Neural cell (in vitro differentiated cells): ENCODE results near the gene AKR7A2. TPM values are rescaled to one million over a fixed set of nuclear protein-coding genes. Genes with fewer than 3 reads are reported as not detected.
"Not testable (repeated sequence)": the region's sequence is repeated elsewhere in the genome, so short reads cannot be mapped to it uniquely, and the experiment has no call there.

Experiments used
- H2AFZ ChIP-seq: fragments of 200-600, 300-800 bp; sonication (generic), shearing (Covaris generic); 2 replicates; pipeline ENCODE4 v1.6.0; 2014; ENCODE audit warnings: low read depth, mild to moderate bottlenecking, antibody characterized with exemption, low read length, moderate library complexity
- H3F3A ChIP-seq: fragments of 200-600 bp; shearing (Covaris generic); 2 replicates; pipeline ENCODE4 v1.6.1; 2016; ENCODE audit warnings: mild to moderate bottlenecking, moderate library complexity, mixed read lengths, antibody characterized with exemption, low read length; ENCODE audit not compliant: insufficient read depth, poor library complexity, severe bottlenecking
- H3K27ac ChIP-seq: fragments of 200-600, 300-800 bp; sonication (generic), shearing (Covaris generic); 2 replicates; pipeline ENCODE4 v1.5.1; 2014; ENCODE audit warnings: mild to moderate bottlenecking, low read length, moderate library complexity
- H3K27me3 ChIP-seq: fragments of 300-800, 200-600 bp; sonication (generic), shearing (Covaris generic); 2 replicates; pipeline ENCODE4 v1.6.0; 2014; ENCODE audit warnings: mild to moderate bottlenecking, low read depth, low read length, moderate library complexity; ENCODE audit not compliant: insufficient read depth
- H3K36me3 ChIP-seq: fragments of 300-800, 200-600 bp; sonication (generic), shearing (Covaris generic); 2 replicates; pipeline ENCODE4 v1.5.1; 2014; ENCODE audit warnings: mild to moderate bottlenecking, antibody characterized with exemption, low read length, moderate library complexity; ENCODE audit not compliant: insufficient read depth
- H3K4me2 ChIP-seq: fragments of 300-800, 200-600 bp; sonication (generic), shearing (Covaris generic); 2 replicates; pipeline ENCODE4 v1.6.0; 2014; ENCODE audit warnings: mild to moderate bottlenecking, low read length
- H3K4me3 ChIP-seq: fragments of 300-800, 200-600 bp; sonication (generic), shearing (Covaris generic); 2 replicates; pipeline ENCODE4 v1.5.1; 2014; ENCODE audit warnings: mild to moderate bottlenecking, low read length, moderate library complexity
- H3K79me2 ChIP-seq: fragments of 200-600 bp; shearing (Covaris generic); replicated peaks from 2 replicates; pipeline ENCODE4 v1.6.0; 2014; ENCODE audit warnings: mild to moderate bottlenecking, low read length, moderate library complexity; ENCODE audit not compliant: insufficient read depth
- H3K9ac ChIP-seq: fragments of 300-800, 200-600 bp; sonication (generic), shearing (Covaris generic); 2 replicates; pipeline ENCODE4 v1.6.1; 2016; ENCODE audit warnings: mild to moderate bottlenecking, low read length, mixed read lengths
- H3K9me2 ChIP-seq: fragments of 200-600 bp; shearing (Covaris generic); 2 replicates; pipeline ENCODE4 v1.6.1; 2016; ENCODE audit warnings: mild to moderate bottlenecking, low read length, mixed read lengths; ENCODE audit not compliant: insufficient read depth
- H3K9me3 ChIP-seq: fragments of 200-600, 300-800 bp; sonication (generic), shearing (Covaris generic); 2 replicates; pipeline ENCODE4 v1.6.1; 2016; ENCODE audit warnings: mild to moderate bottlenecking, mixed run types, low read length, moderate library complexity, mixed read lengths
- H4K20me1 ChIP-seq: fragments of 200-600 bp; shearing (Covaris generic); 2 replicates; pipeline ENCODE4 v1.6.1; 2016; ENCODE audit warnings: mild to moderate bottlenecking, mixed run types; ENCODE audit not compliant: insufficient read depth
- CTCF ChIP-seq: fragments of 450-650 bp; IDR thresholded peaks from 2 replicates; pipeline ENCODE4 v1.5.1; 2014; ENCODE audit warnings: antibody characterized with exemption, mild to moderate bottlenecking, moderate library complexity; ENCODE audit not compliant: poor library complexity, severe bottlenecking
- EP300 ChIP-seq: fragments of 450-650 bp; conservative IDR thresholded peaks from 2 replicates; pipeline ENCODE4 v1.6.1; 2014; ENCODE audit warnings: antibody characterized with exemption, mild to moderate bottlenecking, moderate library complexity; ENCODE audit not compliant: poor library complexity, severe bottlenecking
- EZH2 ChIP-seq: fragments of 200-600, 300-800 bp; shearing (Covaris generic), sonication (generic); IDR thresholded peaks from 2 replicates; pipeline ENCODE4 v1.6.1; 2014; ENCODE audit warnings: antibody characterized with exemption, low read length, borderline replicate concordance, mild to moderate bottlenecking; ENCODE audit not compliant: insufficient read depth, poor library complexity, severe bottlenecking
- MXI1 ChIP-seq: fragments of 450-650 bp; conservative IDR thresholded peaks from 2 replicates; pipeline ENCODE4 v1.6.1; 2014; ENCODE audit warnings: antibody characterized with exemption, mild to moderate bottlenecking; ENCODE audit not compliant: poor library complexity, severe bottlenecking
- POLR2AphosphoS5 ChIP-seq: IDR thresholded peaks from 2 replicates; pipeline ENCODE4 v1.6.1; 2012
- RAD21 ChIP-seq: fragments of 450-650 bp; conservative IDR thresholded peaks from 2 replicates; pipeline ENCODE4 v1.6.1; 2014; ENCODE audit warnings: antibody characterized with exemption, mild to moderate bottlenecking, moderate library complexity
- REST ChIP-seq: IDR thresholded peaks from 2 replicates; pipeline ENCODE4 v1.6.1; 2012; ENCODE audit warnings: borderline replicate concordance
- SMC3 ChIP-seq: fragments of 450-650 bp; conservative IDR thresholded peaks from 2 replicates; pipeline ENCODE4 v1.6.1; 2014; ENCODE audit warnings: antibody characterized with exemption, mild to moderate bottlenecking, moderate library complexity; ENCODE audit not compliant: poor library complexity
- TAF1 ChIP-seq: IDR thresholded peaks from 2 replicates; pipeline ENCODE4 v1.6.1; 2012; ENCODE audit warnings: low read depth
- polyA plus RNA-seq: library from polyadenylated mRNA; depleted of rRNA; stranded (reverse); fragments of >200 nt; gene quantifications from 2 replicates; pipeline ENCODE4 v1.2.3, GENCODE V29; 2014

AKR7A2 gene
- polyA plus RNA-seq, 1 donor from 2014 or later, result 50.6 TPM

- Histone ChIP-seq H2AFZ (no peak overlapping the region), H4K20me1 (no peaks in the 10 kb centered on the region), H3K27me3 (no peaks in the 10 kb centered on the region), H3K79me2 (peaks cover 13% of the 10 kb centered on the region), H3K9ac (no peak overlapping the region), H3K36me3 (no peaks in the 10 kb centered on the region), H3K4me2 (no peak overlapping the region), H3K9me2 (no peaks in the 10 kb centered on the region), H3K4me3 (no peak overlapping the region), H3K27ac (no peak overlapping the region), H3K9me3 (no peaks in the 10 kb centered on the region), H3F3A (no peaks in the 10 kb centered on the region)
- no peak for TF ChIP-seq MXI1
- TF ChIP-seq EP300, result no peak
- no peak for TF ChIP-seq EZH2
- TF ChIP-seq SMC3, result no peak
- TF ChIP-seq POLR2AphosphoS5, result no peak
- TF ChIP-seq CTCF, result no peak
- TF ChIP-seq REST, result no peak
- TF ChIP-seq TAF1, result no peak
- TF ChIP-seq RAD21, result no peak
These were observed 54.6 kb downstream of the AKR7A2 start for GRCh38 chr1:19257178-19257914.

GRCh38 chr1:19256301-19256700, 55.6 kb downstream of the AKR7A2 start:
- not testable (repeated sequence) for H3K4me2 ChIP-seq, H3K9me2 ChIP-seq, H3K9me3 ChIP-seq, H3K27ac ChIP-seq, H4K20me1 ChIP-seq, H3K36me3 ChIP-seq, H2AFZ ChIP-seq, H3F3A ChIP-seq, H3K9ac ChIP-seq, H3K27me3 ChIP-seq, H3K4me3 ChIP-seq
- H3K79me2 ChIP-seq, result peaks cover 18% of the 10 kb centered on the region

GRCh38 chr1:19255288-19255687, 56.7 kb downstream of the AKR7A2 start:
- Histone ChIP-seq H3K4me3 (no peak overlapping the region), H3K79me2 (peaks cover 28% of the 10 kb centered on the region), H3F3A (no peaks in the 10 kb centered on the region), H3K9me2 (no peaks in the 10 kb centered on the region), H3K27me3 (no peaks in the 10 kb centered on the region), H3K9me3 (no peaks in the 10 kb centered on the region), H4K20me1 (no peaks in the 10 kb centered on the region), H3K27ac (no peak overlapping the region), H3K4me2 (no peak overlapping the region), H3K36me3 (no peaks in the 10 kb centered on the region), H2AFZ (no peak overlapping the region), H3K9ac (no peak overlapping the region)
- TF ChIP-seq SMC3 (no peak), REST (no peak), MXI1 (no peak), TAF1 (no peak), POLR2AphosphoS5 (no peak), EP300 (no peak), EZH2 (no peak), RAD21 (no peak), CTCF (no peak)
